ENCODE results near the gene KCNIP4.

DNA sequence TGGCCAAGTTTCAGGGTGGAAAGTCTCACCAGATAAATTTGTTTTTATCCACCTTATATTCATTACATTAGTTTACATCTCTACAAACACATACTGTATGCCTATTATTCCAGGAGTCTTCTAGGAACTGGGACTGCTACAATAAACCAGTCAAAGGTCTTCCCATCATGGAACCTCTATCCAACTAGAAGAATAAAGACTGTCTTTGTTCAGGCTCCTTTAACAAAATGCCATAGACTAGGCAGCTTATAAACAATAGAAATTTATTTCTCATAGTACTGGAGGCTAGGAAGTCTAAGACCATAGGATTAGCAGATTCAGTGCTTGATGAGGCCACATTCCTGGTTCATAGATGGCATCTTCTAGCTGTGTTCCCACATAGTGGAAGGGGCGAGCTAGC lies 1186.7 kb downstream of the KCNIP4 start:
- TF ChIP-seq TCF3 (IDR thresholded peaks at IDR 0.05; ENCODE audit: borderline replicate concordance, insufficient read depth, low read depth, low read length) (no peak), RAD21 (IDR thresholded peaks at IDR 0.05; ENCODE audit: insufficient read depth, low read depth, low read length) (no peak)
- TF ChIP-seq, protein P1, sequence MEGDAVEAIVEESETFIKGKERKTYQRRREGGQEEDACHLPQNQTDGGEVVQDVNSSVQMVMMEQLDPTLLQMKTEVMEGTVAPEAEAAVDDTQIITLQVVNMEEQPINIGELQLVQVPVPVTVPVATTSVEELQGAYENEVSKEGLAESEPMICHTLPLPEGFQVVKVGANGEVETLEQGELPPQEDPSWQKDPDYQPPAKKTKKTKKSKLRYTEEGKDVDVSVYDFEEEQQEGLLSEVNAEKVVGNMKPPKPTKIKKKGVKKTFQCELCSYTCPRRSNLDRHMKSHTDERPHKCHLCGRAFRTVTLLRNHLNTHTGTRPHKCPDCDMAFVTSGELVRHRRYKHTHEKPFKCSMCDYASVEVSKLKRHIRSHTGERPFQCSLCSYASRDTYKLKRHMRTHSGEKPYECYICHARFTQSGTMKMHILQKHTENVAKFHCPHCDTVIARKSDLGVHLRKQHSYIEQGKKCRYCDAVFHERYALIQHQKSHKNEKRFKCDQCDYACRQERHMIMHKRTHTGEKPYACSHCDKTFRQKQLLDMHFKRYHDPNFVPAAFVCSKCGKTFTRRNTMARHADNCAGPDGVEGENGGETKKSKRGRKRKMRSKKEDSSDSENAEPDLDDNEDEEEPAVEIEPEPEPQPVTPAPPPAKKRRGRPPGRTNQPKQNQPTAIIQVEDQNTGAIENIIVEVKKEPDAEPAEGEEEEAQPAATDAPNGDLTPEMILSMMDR (IDR thresholded peaks at IDR 0.05 in 2 of 3, conservative IDR thresholded peaks at IDR 0.05 in 1 of 3; ENCODE audit: control insufficient read depth in 2 of 3, extremely low read depth in 1 of 3, insufficient read depth in 1 of 3, low read depth in 3 of 3, low read length in 3 of 3): no peak

All from GM12878 (cell line).